GM21515 (cell line): Measurements from ENCODE around the gene LOC101059915.

Experiments
- ATAC-seq: cut with Tn5 transposase; IDR thresholded peaks from one replicate; pipeline ENCODE4 v1.9.1; 2021; ENCODE audit not compliant: unreplicated experiment

LOC101059915 gene

GRCh38 chrX:71667328-71668247, at the start of gene LOC101059915:
LOC101059915 (plus strand) TSS chrX:71667546.
- ATAC-seq = no peak

- ATAC-seq = no peak
Measured at GRCh38 chrX:71617742-71618141, 49.6 kb upstream of the LOC101059915 start.

DNA sequence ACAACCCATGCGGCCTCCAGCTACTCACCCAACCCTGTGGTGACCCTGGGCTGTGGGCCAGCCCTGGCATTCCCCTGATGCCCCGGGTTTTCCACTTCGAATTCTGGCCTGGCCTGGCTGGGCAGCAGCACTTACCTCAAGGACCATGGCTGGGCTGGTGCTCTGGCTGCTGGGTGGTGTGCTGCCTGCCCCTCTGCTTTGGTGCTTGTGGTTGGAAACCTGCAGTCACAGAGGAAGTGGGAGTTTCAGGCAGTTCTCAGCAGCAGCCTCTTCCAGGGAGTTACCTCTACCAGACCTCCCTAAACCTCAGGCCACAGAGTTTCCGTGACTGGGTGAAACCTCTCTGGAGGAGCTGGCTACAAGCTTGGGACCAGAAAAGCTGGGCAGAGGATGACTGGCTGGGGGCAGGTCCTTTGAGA, 49.0 kb upstream of the LOC101059915 start, which contains the start of gene CXCR3:
CXCR3 (minus strand) TSS at position 209 of the 419 bp plus-strand sequence; CDS start at position 147, 62 bp downstream.
- ATAC-seq = peak; percentile 68

DNA sequence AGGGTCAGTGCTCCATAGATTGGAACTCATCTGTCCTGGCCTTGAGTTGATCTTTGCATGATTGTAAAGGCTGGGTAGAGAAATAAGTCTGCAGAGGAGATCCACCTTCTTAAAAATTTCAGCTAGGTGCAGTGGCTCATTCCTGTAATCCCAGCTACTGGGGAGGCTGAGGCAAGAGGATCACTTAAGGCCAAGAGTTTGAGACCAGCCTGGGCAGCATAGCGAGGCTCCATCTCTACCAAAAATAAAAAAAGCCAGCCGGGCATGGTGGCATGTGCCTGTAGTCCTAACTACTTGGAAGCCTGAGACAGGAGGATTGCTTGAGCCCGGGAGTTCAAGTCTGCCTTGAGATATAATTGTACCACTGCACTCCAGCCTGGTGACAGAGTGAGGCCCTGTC, 48.6 kb upstream of the LOC101059915 start:
- ATAC-seq = no peak

- no peak for ATAC-seq
Measured at GRCh38 chrX:71619193-71619592, 48.2 kb upstream of the LOC101059915 start.

GRCh38 chrX:71619986-71620385, 47.4 kb upstream of the LOC101059915 start:
- ATAC-seq = no peak

GRCh38 chrX:71621603-71622002, 45.7 kb upstream of the LOC101059915 start:
- no peak for ATAC-seq

- no peak for ATAC-seq
Measured at GRCh38 chrX:71622032-71622575, 45.2 kb upstream of the LOC101059915 start.

DNA sequence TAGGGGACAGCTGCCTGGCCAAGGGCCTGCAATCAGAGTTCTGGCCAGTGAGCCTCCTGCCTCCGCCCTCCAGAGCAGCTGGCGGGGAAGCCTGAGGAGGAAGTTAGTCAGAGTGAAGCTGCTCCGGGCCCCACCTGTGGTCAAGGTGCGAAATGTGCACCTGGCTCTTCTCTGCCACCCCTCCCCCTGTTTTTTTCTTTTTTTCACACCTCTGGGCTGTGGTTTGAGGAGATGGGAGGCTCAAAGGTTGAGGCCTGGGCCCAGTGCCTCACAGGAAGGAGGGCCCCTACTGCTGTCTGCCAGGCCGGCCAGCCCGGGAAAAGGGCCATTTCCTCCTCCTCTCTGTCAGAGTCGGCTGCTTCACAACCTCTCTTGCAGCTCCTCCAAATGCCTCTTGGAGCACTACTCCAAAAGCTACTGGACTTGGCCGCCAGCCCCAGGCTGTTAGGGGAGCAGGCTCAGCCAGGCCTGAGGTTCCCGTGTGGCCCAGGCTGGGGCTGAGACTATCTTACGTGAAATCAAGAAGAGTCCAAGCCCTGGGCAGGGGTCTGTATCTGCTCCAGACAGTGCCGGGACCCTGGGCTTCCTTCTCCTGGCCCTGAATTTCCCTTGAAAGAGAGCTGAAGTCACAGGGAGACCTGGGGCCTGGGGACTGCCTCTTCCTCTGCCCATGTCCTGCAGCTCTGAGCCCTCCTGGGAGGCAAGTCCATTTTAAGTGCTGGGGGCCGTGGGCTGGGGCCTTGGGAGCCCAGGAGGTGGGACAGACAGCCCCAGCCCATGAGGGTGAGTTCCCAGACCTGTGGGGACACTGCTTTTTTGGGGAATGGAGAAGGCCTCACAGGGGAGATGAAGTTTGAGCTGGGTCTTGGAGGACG, 44.5 kb upstream of the LOC101059915 start:
- peak; percentile 47 for ATAC-seq

GRCh38 chrX:71623714-71624113, 43.6 kb upstream of the LOC101059915 start:
- no peak for ATAC-seq

GRCh38 chrX:71625471-71625870, 41.9 kb upstream of the LOC101059915 start:
- ATAC-seq = no peak

DNA sequence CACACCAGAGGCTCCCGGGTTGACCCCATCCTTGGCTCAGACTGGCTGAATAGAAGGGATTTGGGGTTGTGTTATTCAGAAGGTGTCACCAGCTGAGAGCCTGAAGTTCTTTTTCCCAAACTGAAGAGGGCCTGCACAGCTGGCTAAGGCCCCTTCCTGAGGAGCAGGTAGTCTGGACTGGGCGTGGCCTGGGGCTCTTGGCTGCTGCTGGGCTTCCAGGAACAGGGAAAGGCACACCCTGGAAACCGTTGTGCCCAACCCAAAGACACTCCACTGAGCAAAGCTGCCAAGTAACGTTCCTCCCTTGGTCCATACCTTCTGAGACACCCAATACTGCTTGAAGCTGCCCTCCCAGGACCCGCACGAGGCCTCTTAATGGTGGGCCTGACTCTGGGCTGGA, 40.8 kb upstream of the LOC101059915 start:
- no peak for ATAC-seq

- no peak for ATAC-seq
Measured at GRCh38 chrX:71627588-71628404, 39.5 kb upstream of the LOC101059915 start.

GRCh38 chrX:71629467-71629866, 37.9 kb upstream of the LOC101059915 start:
- ATAC-seq = peak; percentile 76

DNA sequence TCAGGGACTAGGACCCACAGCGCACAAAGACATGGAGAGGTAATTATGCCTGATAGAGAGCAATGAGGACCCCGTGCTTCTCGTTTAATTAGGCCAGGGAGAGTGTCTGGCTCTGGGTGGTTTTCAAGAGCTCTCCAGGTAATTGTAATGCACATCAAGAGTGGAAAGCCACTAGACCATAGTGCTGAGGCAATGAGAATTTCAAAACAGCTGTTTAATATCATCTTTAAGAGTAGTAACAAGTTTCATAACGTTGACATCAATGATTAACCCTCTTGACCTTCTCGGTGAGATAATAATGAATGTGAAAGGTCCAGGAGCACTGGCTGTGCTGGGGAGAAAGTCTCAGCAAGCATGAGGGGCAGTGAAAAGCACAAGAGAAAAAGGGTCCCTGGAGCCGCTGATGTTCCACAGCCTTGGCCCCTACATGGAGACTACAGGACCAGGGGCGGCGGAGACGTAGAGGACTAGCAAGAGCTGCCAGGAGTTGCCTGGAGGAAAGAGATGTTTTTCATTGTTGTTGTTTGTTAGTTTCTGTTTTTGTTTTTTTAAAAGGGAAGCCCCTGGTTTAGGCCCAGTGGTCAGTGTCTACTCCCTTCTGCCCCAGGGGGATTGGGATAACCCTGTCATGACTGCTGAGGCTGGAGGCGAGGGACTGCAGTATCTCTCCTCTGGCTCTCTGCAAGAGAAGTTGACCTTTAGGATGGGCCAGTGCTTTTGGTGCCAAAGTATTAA, 34.3 kb upstream of the LOC101059915 start:
- ATAC-seq = no peak

DNA sequence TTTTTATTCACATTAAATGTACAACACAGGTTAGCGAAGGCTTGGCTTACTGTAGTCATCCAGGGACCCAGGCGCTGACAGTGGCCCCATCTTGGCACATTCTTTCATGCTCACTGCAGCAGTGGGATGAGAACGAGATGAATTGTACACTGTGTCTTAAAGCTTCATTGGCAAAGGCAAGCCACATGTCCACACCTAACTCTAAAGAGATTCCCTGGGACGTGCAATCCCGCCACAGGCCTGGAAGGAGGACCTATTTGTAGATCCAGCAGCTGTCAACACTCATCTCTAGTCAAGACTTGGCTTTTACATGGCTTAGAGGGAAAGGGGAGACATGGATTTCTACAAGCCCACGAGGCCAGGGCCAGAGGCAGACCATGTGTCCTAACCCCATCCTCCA, 33.0 kb upstream of the LOC101059915 start:
- no peak for ATAC-seq

DNA sequence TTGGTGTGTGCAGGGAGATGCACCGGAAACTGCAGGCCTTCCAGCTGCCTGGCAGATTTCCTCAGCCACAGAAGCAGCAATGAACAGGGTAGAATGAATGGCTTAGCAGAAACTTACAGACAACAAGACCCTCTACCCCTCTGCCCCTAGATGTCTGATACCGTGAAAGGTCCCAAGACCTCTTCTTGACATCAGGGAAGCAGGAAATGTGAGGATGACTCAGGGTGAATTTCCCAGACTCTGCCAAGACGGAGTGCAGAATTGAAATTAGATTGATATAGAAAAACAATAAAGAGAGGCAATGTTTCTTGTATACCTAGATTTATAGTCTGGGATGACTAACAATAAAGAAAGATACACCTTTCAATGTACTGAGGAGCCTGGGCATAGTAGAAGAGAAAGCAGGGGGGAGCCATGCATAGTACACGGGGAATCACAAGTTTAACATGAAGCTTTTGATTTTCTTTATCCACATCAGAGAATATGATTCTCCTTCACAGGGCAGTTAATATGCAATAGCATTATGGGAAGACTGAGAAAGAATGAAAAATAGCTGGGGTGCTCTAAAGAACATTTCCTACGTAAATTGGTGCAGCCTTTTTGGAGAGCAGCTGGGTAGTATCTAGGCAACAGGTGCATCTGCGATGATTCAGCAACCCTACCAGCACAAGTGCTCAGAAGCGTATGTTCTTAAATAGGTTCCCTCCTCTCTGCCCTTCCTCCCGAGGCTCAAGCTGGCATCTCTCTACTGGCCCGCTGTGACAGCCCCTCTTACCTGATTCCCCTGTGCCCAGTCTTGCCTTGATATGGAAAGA, 30.7 kb upstream of the LOC101059915 start:
- ATAC-seq = no peak

DNA sequence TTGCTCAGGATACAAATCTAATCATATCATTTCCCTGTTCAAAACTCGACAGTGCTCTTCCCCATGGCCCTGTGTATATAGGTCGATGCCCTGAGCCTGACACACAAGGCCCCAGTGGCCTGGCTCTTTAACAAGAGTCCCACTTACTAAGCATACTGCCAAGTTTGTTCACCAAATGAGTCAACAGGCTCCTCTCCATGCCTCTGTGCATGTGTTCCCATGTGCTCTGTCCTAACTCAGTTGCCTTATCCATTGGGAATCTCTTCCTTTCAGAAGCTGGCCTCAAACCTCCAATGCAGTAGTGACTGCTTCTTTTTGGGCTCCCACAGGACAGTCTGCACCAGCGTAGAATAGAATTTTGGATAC, 30.1 kb upstream of the LOC101059915 start:
- no peak for ATAC-seq

DNA sequence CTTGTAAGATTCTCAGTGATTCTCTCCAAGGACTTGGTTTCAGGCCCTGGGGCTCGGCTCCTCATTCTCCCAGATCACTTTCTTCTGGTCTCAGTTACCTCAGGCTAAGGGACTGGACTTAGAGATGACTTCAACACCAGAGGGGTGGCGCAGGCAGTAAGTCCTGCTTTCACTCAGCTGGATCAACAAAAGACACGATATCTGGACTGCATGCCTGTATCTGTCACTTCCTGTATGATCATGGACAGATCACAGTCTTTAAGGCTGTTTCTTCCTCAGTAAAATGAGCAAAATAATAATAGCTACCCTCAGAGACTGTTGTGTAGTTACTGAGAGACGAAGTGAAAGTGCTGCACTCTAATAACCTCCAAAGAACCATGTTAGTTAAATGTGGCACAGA, 29.5 kb upstream of the LOC101059915 start:
- ATAC-seq = no peak
